Measurements from ENCODE around the gene FKBP10. TPM values are rescaled to one million over a fixed set of nuclear protein-coding genes. Genes with fewer than 3 reads are reported as not detected.
A peak's percentile ranks its signal among the peaks of the same experiment; 100 is the strongest.

Gene FKBP10
- total and polyA plus RNA-seq, 9 of the 15 experiments (the other 6 are each of a cell fraction or from before 2014, with no cell fraction given) = 0.03 to 3.0 (median 1.4) TPM; not detected in 1

GRCh38 chr17:41801374-41802271 is 11.2 kb upstream of the FKBP10 start (continued):
- TF ChIP-seq MYNN (IDR thresholded peaks at IDR 0.05) (0 out of 2 replicates have a peak, but pooled peaks have one; percentile 21), MYNN (CRISPR knock-in tag; IDR thresholded peaks at IDR 0.05) (no peak), E2F6 (IDR thresholded peaks at IDR 0.05; ENCODE audit: borderline replicate concordance in 1 of 2, extremely low read depth in 1 of 2, insufficient read depth in 1 of 2, insufficient read length in 1 of 2, low read depth in 1 of 2, low read length in 1 of 2, poor library complexity in 1 of 2, severe bottlenecking in 1 of 2) (peak in 1 of 2 experiments; percentile 3), RCOR1 (IDR thresholded peaks at IDR 0.05; ENCODE audit: borderline replicate concordance in 1 of 2, low read depth in 2 of 2, low read length in 2 of 2) (peak in 1 of 2 experiments; percentile 48; a peak in 1 of 4 replicates), BRCA1 (IDR thresholded peaks at IDR 0.05) (no peak), BRCA1 (CRISPR knock-in tag; IDR thresholded peaks at IDR 0.05) (no peak), CBFA2T3 (IDR thresholded peaks at IDR 0.05) (no peak; the same call in 1 of the 2 replicates), ZNF263 (CRISPR knock-in tag; IDR thresholded peaks at IDR 0.05; ENCODE audit: borderline replicate concordance) (peak; percentile 34; the same call in 1 of the 2 replicates), TCF7 (IDR thresholded peaks at IDR 0.05; ENCODE audit: borderline replicate concordance) (no peak), ZNF512 (tag; IDR thresholded peaks at IDR 0.05) (no peak), TBL1XR1 (IDR thresholded peaks at IDR 0.05; ENCODE audit: low read length in 2 of 2) (no peak), FOXO4 (CRISPR knock-in tag; IDR thresholded peaks at IDR 0.05) (no peak), AFF4 (CRISPR knock-in tag; IDR thresholded peaks at IDR 0.05) (no peak), USF2 (CRISPR knock-in tag; IDR thresholded peaks at IDR 0.05) (no peak), SRF (CRISPR knock-in tag; IDR thresholded peaks at IDR 0.05) (0 out of 4 replicates have a peak, but pooled peaks of 1 of the 2 experiments have one; percentile 36), EWSR1 (IDR thresholded peaks at IDR 0.05; ENCODE audit: borderline replicate concordance, low read depth, partially characterized antibody) (no peak)

Measured in K562 (cell line).